IMR-90 (cell line): Measurements from ENCODE around the gene MCM6. TPM values are rescaled to one million over a fixed set of nuclear protein-coding genes. Genes with fewer than 3 reads are reported as not detected.
A peak's percentile ranks its signal among the peaks of the same experiment; 100 is the strongest.

Experiments
- ATAC-seq: fragments of 200-7000 bp; cut with Tn5 transposase; 2 replicates; pipeline ENCODE4 v1.9.1; 2020; ENCODE audit warnings: low read depth, mild to moderate bottlenecking, moderate library complexity
- Bru-seq: library from RNA; stranded (reverse); fragments of 400-500 nt; gene quantifications from one replicate; lab custom pipeline; 2021; lab: Mats Ljungman, UMichigan
- BruChase-seq, 2 experiments: library from RNA; stranded (reverse); fragments of 400-500 nt; gene quantifications; one replicate each; lab custom pipeline; 2021; lab: Mats Ljungman, UMichigan
- BruUV-seq: library from RNA; stranded (reverse); fragments of 400-500 nt; replicated peaks from 2 replicates; lab custom pipeline; 2021; lab: Mats Ljungman, UMichigan
- CTCF ChIA-PET: fragments of 300-600 bp; formaldehyde crosslinking; extraction: SDS; loops from one replicate; lab custom pipeline; 2021; ENCODE audit warnings: antibody characterized with exemption; lab: Yijun Ruan, JAX
- POLR2A ChIA-PET: fragments of 300-600 bp; sonication (Branson Sonifier 250); formaldehyde crosslinking; loops from one replicate; lab custom pipeline; 2022; ENCODE audit warnings: antibody characterized with exemption; ENCODE audit not compliant: unreplicated experiment; lab: Charles Lee
- DNase-seq: peaks from one replicate; pipeline ENCODE4 v3.0.0; 2013
- H2AFZ ChIP-seq: replicated peaks from 2 replicates; pipeline ENCODE3; 2013; ENCODE audit warnings: low read length, mild to moderate bottlenecking; ENCODE audit not compliant: poor library complexity
- H2AK5ac ChIP-seq: 2 replicates; pipeline ENCODE4 v1.6.1; 2013; ENCODE audit warnings: low read depth, low read length, inconsistent platforms
- H2AK9ac ChIP-seq: replicated peaks from 2 replicates; pipeline ENCODE3; 2013; ENCODE audit warnings: mild to moderate bottlenecking, low read depth, low read length, moderate library complexity; ENCODE audit not compliant: poor library complexity
- H2BK120ac ChIP-seq: 2 replicates; pipeline ENCODE4 v1.6.1; 2013; ENCODE audit warnings: low read depth, low read length, inconsistent platforms
- H2BK15ac ChIP-seq: 3 replicates; pipeline ENCODE4 v1.6.1; 2013; ENCODE audit warnings: low read depth, low read length, inconsistent platforms
- H2BK20ac ChIP-seq: 2 replicates; pipeline ENCODE4 v1.6.1; 2013; ENCODE audit warnings: low read depth, mild to moderate bottlenecking, inconsistent platforms, low read length, moderate library complexity
- H2BK5ac ChIP-seq: 2 replicates; pipeline ENCODE4 v1.6.1; 2013; ENCODE audit warnings: mild to moderate bottlenecking, low read depth, low read length, inconsistent platforms; ENCODE audit not compliant: poor library complexity, severe bottlenecking
- H3K14ac ChIP-seq: replicated peaks from 2 replicates; pipeline ENCODE4 v1.6.1; 2013; ENCODE audit warnings: low read depth, low read length, inconsistent platforms
- H3K18ac ChIP-seq: 2 replicates; pipeline ENCODE4 v1.6.1; 2013; ENCODE audit warnings: low read depth, low read length, control low read depth
- H3K23ac ChIP-seq: 2 replicates; pipeline ENCODE4 v1.6.1; 2013; ENCODE audit warnings: low read depth, low read length, inconsistent platforms
- H3K27ac ChIP-seq: 2 replicates; pipeline ENCODE4 v1.5.1; 2013; ENCODE audit warnings: mild to moderate bottlenecking, control low read depth, low read length; ENCODE audit not compliant: insufficient read depth
- H3K27me3 ChIP-seq: 2 replicates; pipeline ENCODE4 v1.6.1; 2013; ENCODE audit warnings: low read length; ENCODE audit not compliant: control insufficient read depth, insufficient read depth
- H3K36me3 ChIP-seq: 2 replicates; pipeline ENCODE4 v1.6.1; 2013; ENCODE audit warnings: low read length, mixed read lengths; ENCODE audit not compliant: control insufficient read depth, insufficient read depth
- H3K4ac ChIP-seq: 2 replicates; pipeline ENCODE4 v1.6.1; 2013; ENCODE audit warnings: low read depth, low read length, inconsistent platforms
- H3K4me1 ChIP-seq: 2 replicates; pipeline ENCODE4 v1.6.1; 2013; ENCODE audit warnings: low read length, mixed read lengths; ENCODE audit not compliant: control insufficient read depth, insufficient read depth
- H3K4me2 ChIP-seq: 2 replicates; pipeline ENCODE4 v1.6.1; 2013; ENCODE audit warnings: low read depth, mild to moderate bottlenecking, control low read depth, low read length, moderate library complexity
- H3K4me3 ChIP-seq: 2 replicates; pipeline ENCODE4 v1.5.1; 2013; ENCODE audit warnings: low read depth, mild to moderate bottlenecking, control low read depth, low read length, moderate library complexity; ENCODE audit not compliant: insufficient read depth
- H3K56ac ChIP-seq: 2 replicates; pipeline ENCODE4 v1.6.1; 2013; ENCODE audit warnings: low read length, inconsistent platforms; ENCODE audit not compliant: insufficient read depth; ENCODE audit errors: extremely low read depth
- H3K79me1 ChIP-seq, 2 experiments: 2 replicates each; pipeline ENCODE4 v1.6.1; 2013; ENCODE audit warnings: low read length in 2 of 2, inconsistent platforms in 1 of 2, low read depth in 1 of 2
- H3K9ac ChIP-seq: 2 replicates; pipeline ENCODE4 v1.6.1; 2013; ENCODE audit warnings: low read depth, low read length, control low read depth
- H3K9me1 ChIP-seq: 2 replicates; pipeline ENCODE4 v1.6.1; 2013; ENCODE audit warnings: low read length, inconsistent platforms; ENCODE audit not compliant: insufficient read depth
- H3K9me3 ChIP-seq: 2 replicates; pipeline ENCODE4 v1.6.1; 2013; ENCODE audit warnings: low read length; ENCODE audit not compliant: control insufficient read depth, insufficient read depth
- H4K20me1 ChIP-seq: 2 replicates; pipeline ENCODE4 v1.6.1; 2013; ENCODE audit warnings: low read length, inconsistent platforms; ENCODE audit not compliant: insufficient read depth
- H4K5ac ChIP-seq: 2 replicates; pipeline ENCODE4 v1.6.1; 2013; ENCODE audit warnings: mild to moderate bottlenecking, low read depth, low read length, control low read depth
- H4K8ac ChIP-seq, 2 experiments: 2 replicates each; pipeline ENCODE4 v1.6.1; 2013; ENCODE audit warnings: low read depth in 2 of 2, low read length in 2 of 2, control low read depth in 1 of 2, inconsistent platforms in 1 of 2
- H4K91ac ChIP-seq: 2 replicates; pipeline ENCODE4 v1.6.1; 2013; ENCODE audit warnings: low read depth, low read length, inconsistent platforms; ENCODE audit not compliant: insufficient read depth
- BHLHE40 ChIP-seq: fragments of 150-350 bp; IDR thresholded peaks from 2 replicates; pipeline ENCODE4 v1.6.1; 2016; ENCODE audit warnings: mild to moderate bottlenecking, low read depth, low read length
- CEBPB ChIP-seq: IDR thresholded peaks from 2 replicates; pipeline ENCODE4 v1.6.1; 2012; ENCODE audit warnings: low read depth, low read length, improper control_type of control experiment
- CHD1 ChIP-seq: IDR thresholded peaks from 2 replicates; pipeline ENCODE4 v1.6.1; 2012; ENCODE audit warnings: low read depth, low read length, improper control_type of control experiment
- MAFK ChIP-seq: IDR thresholded peaks from 2 replicates; pipeline ENCODE4 v1.6.1; 2012; ENCODE audit warnings: low read depth, low read length, improper control_type of control experiment
- MAZ ChIP-seq: IDR thresholded peaks from 2 replicates; pipeline ENCODE4 v1.6.1; 2012; ENCODE audit warnings: low read depth, mild to moderate bottlenecking, low read length, improper control_type of control experiment, moderate library complexity, borderline replicate concordance
- NFE2L2 ChIP-seq: fragments of 150-350 bp; IDR thresholded peaks from 2 replicates; pipeline ENCODE4 v1.6.1; 2016; ENCODE audit warnings: low read depth, mild to moderate bottlenecking, low read length
- POLR2A ChIP-seq: IDR thresholded peaks from 2 replicates; pipeline ENCODE4 v1.6.1; 2012; ENCODE audit warnings: mild to moderate bottlenecking, low read depth, low read length
- RAD21 ChIP-seq: IDR thresholded peaks from 2 replicates; pipeline ENCODE4 v1.6.1; 2012; ENCODE audit warnings: low read length, improper control_type of control experiment
- SMC3 ChIP-seq: fragments of 150-350 bp; IDR thresholded peaks from 2 replicates; pipeline ENCODE4 v1.6.1; 2016; ENCODE audit warnings: low read depth, mild to moderate bottlenecking, antibody characterized with exemption, low read length, moderate library complexity
- WGBS, 2 experiments: methylation state at CpG; one replicate each; pipeline versions ENCODE4 v1.1.5 to v1.1.7; 2013; ENCODE audit warnings: missing lambda C conversion rate in 2 of 2; ENCODE audit not compliant: insufficient read length in 1 of 2; ENCODE audit errors: extremely low coverage in 2 of 2; 5-methylcytosine and 5-hydroxymethylcytosine counted together
- dilution Hi-C: fragments of 300-500 bp; cut with HindIII; formaldehyde crosslinking; loops from one replicate; pipeline ENCODE4 v1.14.3; 2018; ENCODE audit warnings: low sequenced_read_pairs; ENCODE audit not compliant: unreplicated experiment
- in situ Hi-C: fragments of 300-500 bp; cut with MboI; formaldehyde crosslinking; loops from 3 replicates; pipeline ENCODE4 v1.14.3; 2019; ENCODE audit warnings: low sequenced_read_pairs, inconsistent platforms, mixed read lengths
- intact Hi-C: fragments of 100-400 bp; cut with micrococcal nuclease; formaldehyde crosslinking; loops from 2 replicates; pipeline ENCODE4 v1.10.0; 2022
- long read RNA-seq: library from polyadenylated mRNA; unstranded; transcript quantifications from one replicate; pipeline ENCODE4 v2.0.0, GENCODE V29; 2021; ENCODE audit not compliant: unreplicated experiment
- polyA plus RNA-seq, 3 experiments: library from polyadenylated mRNA; depleted of rRNA; stranded (reverse); fragments of >200 nt; gene quantifications; 2 replicates each; pipeline ENCODE4 v1.2.3, GENCODE V29; 2012; ENCODE audit warnings: low replicate concordance in 1 of 3
- total RNA-seq: library from RNA; depleted of rRNA; stranded (reverse); fragments of >200 nt; gene quantifications from 2 replicates; pipeline ENCODE4 v1.2.3, GENCODE V29; 2012; rRNA removed
- TF ChIP-seq, protein P1 (sequence below): conservative IDR thresholded peaks from 2 replicates; pipeline ENCODE4 v1.5.1; 2012; ENCODE audit warnings: mild to moderate bottlenecking, low read depth, low read length, improper control_type of control experiment
- TF ChIP-seq, protein P2 (sequence below): fragments of 150-350 bp; IDR thresholded peaks from 2 replicates; pipeline ENCODE4 v1.6.1; 2017; ENCODE audit warnings: mild to moderate bottlenecking, antibody characterized with exemption, low read length, low read depth
- TF ChIP-seq, protein P3 (sequence below): fragments of 150-350 bp; IDR thresholded peaks from 2 replicates; pipeline ENCODE4 v1.6.1; 2016; ENCODE audit warnings: low read depth, mild to moderate bottlenecking, low read length, moderate library complexity, borderline replicate concordance

Gene MCM6
- total RNA-seq, result 29.6 and 36.7 TPM in 2 replicates
- polyA plus RNA-seq (2012; rRNA removed), result 18.6 and 21.4 TPM in 2 replicates
- 4.9 and 9.7 TPM in 2 replicates for polyA plus RNA-seq (2012; cell fraction: cytosol; rRNA removed)
- 1.7 and 10.6 TPM in 2 replicates for polyA plus RNA-seq (2012; cell fraction: nucleus; rRNA removed; ENCODE audit: low replicate concordance)
- percentile 61 among the genes with signal in this experiment for Bru-seq, nascent RNA
- percentile 55 among the genes with signal in this experiment for BruChase-seq, experiment 1, labeled RNA remaining after a 6-hour chase
- percentile 48 among the genes with signal in this experiment for BruChase-seq, experiment 2, labeled RNA remaining after a 2-hour chase
- long read RNA-seq, transcript MCM6-201 (17 exons, 3,736 nt), result major isoform, 45 of 47 reads
- long read RNA-seq, partial matches to known transcripts, result 1 of 47 reads
- long read RNA-seq, other reads (novel, unspliced or antisense), result 1 of 47 reads

DNA sequence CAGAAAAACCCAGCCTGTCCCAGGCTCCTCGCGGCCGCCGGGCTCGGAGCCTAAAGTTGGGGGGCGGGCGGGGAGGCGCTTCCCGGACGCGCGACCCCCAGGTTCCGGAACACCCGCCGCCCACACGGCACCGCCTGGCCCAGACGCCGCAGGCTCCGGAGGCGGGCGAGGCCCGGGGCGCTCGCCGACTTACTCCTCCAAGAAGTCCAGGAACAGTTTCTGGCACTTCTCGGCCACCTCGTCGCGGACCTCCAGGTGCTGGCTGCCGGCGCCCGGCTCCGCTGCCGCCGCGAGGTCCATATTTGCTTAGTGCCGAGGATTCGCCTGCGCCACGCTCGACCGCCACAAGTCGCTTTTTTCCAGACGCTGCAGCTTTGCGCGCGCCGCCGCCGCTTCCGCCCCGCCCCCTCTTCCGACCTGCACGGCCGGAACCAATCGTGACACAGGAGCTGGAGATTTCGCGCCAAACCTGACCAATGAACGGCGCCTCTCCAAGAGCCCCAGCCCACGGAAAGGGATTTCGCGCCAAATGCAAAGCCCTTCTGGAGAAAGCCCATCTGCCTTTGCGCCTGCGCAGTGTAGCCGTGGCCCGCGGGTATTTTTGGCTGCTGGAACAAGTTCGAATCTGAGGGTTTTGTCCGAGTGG is at the start of gene MCM6:
MCM6 (minus strand) TSS at position 378 of the 646 bp plus-strand sequence; CDS start at position 300, 78 bp downstream.
- Histone ChIP-seq H3K36me3 (no peaks in the 10 kb centered on the region; the same call in 1 of the 2 replicates), H3K4me2 (peak within 1 kb of the TSS; percentile 87), H3K9me1 (no peaks in the 10 kb centered on the region), H2AK9ac (peak within 1 kb of the TSS; percentile 84), H3K9me3 (no peaks in the 10 kb centered on the region), H3K27ac (peak within 1 kb of the TSS; percentile 41), H2BK15ac (no peak within 1 kb of the TSS), H4K20me1 (no peaks in the 10 kb centered on the region), H3K23ac (no peak within 1 kb of the TSS), H3K56ac (no peak within 1 kb of the TSS; the same call in 1 of the 2 replicates), H2AFZ (peak within 1 kb of the TSS; percentile 95), H4K8ac (peak within 1 kb of the TSS in 1 of 2 experiments; percentile 26; a peak in 2 of 4 replicates), H3K79me1 (peaks cover 2 to 25% of the 10 kb centered on the region in 2 experiments), H2BK20ac (no peak within 1 kb of the TSS), H3K27me3 (no peaks in the 10 kb centered on the region), H3K4ac (peak within 1 kb of the TSS; percentile 11; the same call in 1 of the 2 replicates), H3K4me3 (peak within 1 kb of the TSS; percentile 67), H4K91ac (no peak within 1 kb of the TSS), H3K18ac (no peak within 1 kb of the TSS), H2BK120ac (no peak within 1 kb of the TSS), H3K4me1 (peaks cover 4% of the 10 kb centered on the region; the same call in 1 of the 2 replicates), H3K14ac (0 out of 2 replicates have a peak within 1 kb of the TSS, but pooled peaks have one; percentile 29), H2BK5ac (no peak within 1 kb of the TSS), H4K5ac (no peak within 1 kb of the TSS), H3K9ac (peak within 1 kb of the TSS; percentile 48), H2AK5ac (no peak within 1 kb of the TSS)
- 0% methylated on average over 32 of the region's 71 CpGs; no CpG with 5 or more reads in 1 of the 2 experiments for WGBS, 2 experiments
- intact Hi-C loops, result no loop called here
- ATAC-seq, result peak; percentile 98
- dilution Hi-C loops, result no loop called here
- peak; percentile 99 for DNase-seq
- in situ Hi-C loops, result no loop called here
- no TSS peak for BruUV-seq
- POLR2A ChIA-PET, result interaction anchor here (0.6 kb wide), 1 partner anchor 416 kb away, joined by 9 read pairs; no protein-coding TSS in a partner anchor
- CTCF ChIA-PET, result interaction anchor here (0.6 kb wide), 2 partner anchors 83 to 887 kb away, joined by 3 to 4 read pairs; no protein-coding TSS in a partner anchor
- TF ChIP-seq CEBPB (no peak), MAFK (no peak), POLR2A (no peak), MAZ (peak; percentile 96), BHLHE40 (no peak), RAD21 (no peak), SMC3 (no peak), CHD1 (no peak), NFE2L2 (no peak)
- TF ChIP-seq, protein P1, sequence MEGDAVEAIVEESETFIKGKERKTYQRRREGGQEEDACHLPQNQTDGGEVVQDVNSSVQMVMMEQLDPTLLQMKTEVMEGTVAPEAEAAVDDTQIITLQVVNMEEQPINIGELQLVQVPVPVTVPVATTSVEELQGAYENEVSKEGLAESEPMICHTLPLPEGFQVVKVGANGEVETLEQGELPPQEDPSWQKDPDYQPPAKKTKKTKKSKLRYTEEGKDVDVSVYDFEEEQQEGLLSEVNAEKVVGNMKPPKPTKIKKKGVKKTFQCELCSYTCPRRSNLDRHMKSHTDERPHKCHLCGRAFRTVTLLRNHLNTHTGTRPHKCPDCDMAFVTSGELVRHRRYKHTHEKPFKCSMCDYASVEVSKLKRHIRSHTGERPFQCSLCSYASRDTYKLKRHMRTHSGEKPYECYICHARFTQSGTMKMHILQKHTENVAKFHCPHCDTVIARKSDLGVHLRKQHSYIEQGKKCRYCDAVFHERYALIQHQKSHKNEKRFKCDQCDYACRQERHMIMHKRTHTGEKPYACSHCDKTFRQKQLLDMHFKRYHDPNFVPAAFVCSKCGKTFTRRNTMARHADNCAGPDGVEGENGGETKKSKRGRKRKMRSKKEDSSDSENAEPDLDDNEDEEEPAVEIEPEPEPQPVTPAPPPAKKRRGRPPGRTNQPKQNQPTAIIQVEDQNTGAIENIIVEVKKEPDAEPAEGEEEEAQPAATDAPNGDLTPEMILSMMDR, result no peak; the same call in 1 of the 2 replicates
- TF ChIP-seq, protein P2, sequence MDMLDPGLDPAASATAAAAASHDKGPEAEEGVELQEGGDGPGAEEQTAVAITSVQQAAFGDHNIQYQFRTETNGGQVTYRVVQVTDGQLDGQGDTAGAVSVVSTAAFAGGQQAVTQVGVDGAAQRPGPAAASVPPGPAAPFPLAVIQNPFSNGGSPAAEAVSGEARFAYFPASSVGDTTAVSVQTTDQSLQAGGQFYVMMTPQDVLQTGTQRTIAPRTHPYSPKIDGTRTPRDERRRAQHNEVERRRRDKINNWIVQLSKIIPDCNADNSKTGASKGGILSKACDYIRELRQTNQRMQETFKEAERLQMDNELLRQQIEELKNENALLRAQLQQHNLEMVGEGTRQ, result no peak
- TF ChIP-seq, protein P3, sequence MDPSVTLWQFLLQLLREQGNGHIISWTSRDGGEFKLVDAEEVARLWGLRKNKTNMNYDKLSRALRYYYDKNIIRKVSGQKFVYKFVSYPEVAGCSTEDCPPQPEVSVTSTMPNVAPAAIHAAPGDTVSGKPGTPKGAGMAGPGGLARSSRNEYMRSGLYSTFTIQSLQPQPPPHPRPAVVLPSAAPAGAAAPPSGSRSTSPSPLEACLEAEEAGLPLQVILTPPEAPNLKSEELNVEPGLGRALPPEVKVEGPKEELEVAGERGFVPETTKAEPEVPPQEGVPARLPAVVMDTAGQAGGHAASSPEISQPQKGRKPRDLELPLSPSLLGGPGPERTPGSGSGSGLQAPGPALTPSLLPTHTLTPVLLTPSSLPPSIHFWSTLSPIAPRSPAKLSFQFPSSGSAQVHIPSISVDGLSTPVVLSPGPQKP, result no peak
